Smooth muscle cell of the brain vasculature (primary cell): ENCODE results near the gene CCDC33.

Experiments
- DNase-seq: peaks from one replicate; pipeline ENCODE4 v3.0.0-alpha.2; 2012; ENCODE audit warnings: low read depth, low spot score

Gene CCDC33

GRCh38 chr15:74208901-74209559 lies 27.1 kb upstream of the CCDC33 start:
- DNase-seq = no peak

GRCh38 chr15:74209560-74209958 lies 26.6 kb upstream of the CCDC33 start:
- no peak for DNase-seq

GRCh38 chr15:74209997-74210671 lies 26.0 kb upstream of the CCDC33 start:
- DNase-seq = no peak

- no peak for DNase-seq
Observed at GRCh38 chr15:74210729-74211128, 25.4 kb upstream of the CCDC33 start.

GRCh38 chr15:74211656-74212055 lies 24.5 kb upstream of the CCDC33 start:
- no peak for DNase-seq

GRCh38 chr15:74212494-74212893 lies 23.6 kb upstream of the CCDC33 start:
- no peak for DNase-seq

- DNase-seq = no peak
Observed at GRCh38 chr15:74213858-74214284, 22.3 kb upstream of the CCDC33 start.

- DNase-seq = no peak
Observed at GRCh38 chr15:74214324-74215021, 21.7 kb upstream of the CCDC33 start.

- no peak for DNase-seq
Observed at GRCh38 chr15:74215958-74216357, 20.2 kb upstream of the CCDC33 start.

GRCh38 chr15:74216949-74217348 lies 19.2 kb upstream of the CCDC33 start:
- no peak for DNase-seq

GRCh38 chr15:74217907-74218885 lies 17.9 kb upstream of the CCDC33 start:
- no peak for DNase-seq

GRCh38 chr15:74220475-74221248 lies 15.5 kb upstream of the CCDC33 start:
- DNase-seq = no peak

- no peak for DNase-seq
Observed at GRCh38 chr15:74221399-74222239, 14.5 kb upstream of the CCDC33 start.

- DNase-seq = no peak
Observed at GRCh38 chr15:74222240-74223119, 13.6 kb upstream of the CCDC33 start.

GRCh38 chr15:74225928-74226327 lies 10.2 kb upstream of the CCDC33 start:
- DNase-seq = no peak

GRCh38 chr15:74226761-74227540 lies 9.2 kb upstream of the CCDC33 start:
- DNase-seq = no peak

GRCh38 chr15:74227968-74228722 lies 8.0 kb upstream of the CCDC33 start:
- DNase-seq = no peak
